HepG2 (cell line): Measurements from ENCODE around the gene MT1G. TPM values are rescaled to one million over a fixed set of nuclear protein-coding genes. Genes with fewer than 3 reads are reported as not detected.

Experiments used
- ATF7-NPFF ChIP-seq: sonication (generic); formaldehyde crosslinking; IDR thresholded peaks from 2 replicates; pipeline ENCODE4 v1.8.1; 2023; ENCODE audit warnings: mild to moderate bottlenecking, low read depth, missing genetic modification reagents, moderate library complexity
- ERF ChIP-seq: IDR thresholded peaks from 2 replicates; pipeline ENCODE4 v1.6.1; 2018; ENCODE audit warnings: missing biosample characterization, missing genetic modification reagents
- MTA1 ChIP-seq: sonication (generic); formaldehyde crosslinking; IDR thresholded peaks from 2 replicates; pipeline ENCODE4 v1.4.0; 2020; ENCODE audit warnings: missing genetic modification reagents, mild to moderate bottlenecking, borderline replicate concordance
- NCOA2 ChIP-seq: sonication (generic); formaldehyde crosslinking; IDR thresholded peaks from 2 replicates; pipeline ENCODE4 v1.8.0; 2022; ENCODE audit warnings: inconsistent platforms
- NR3C1 ChIP-seq: sonication (generic); formaldehyde crosslinking; IDR thresholded peaks from 2 replicates; pipeline ENCODE4 v1.4.0; 2020; ENCODE audit warnings: missing genetic modification reagents
- POLR2AphosphoS2 ChIP-seq: IDR thresholded peaks from 2 replicates; pipeline ENCODE4 v1.6.1; 2011; ENCODE audit warnings: low read depth, low read length, improper control_type of control experiment
- RFX3 ChIP-seq: IDR thresholded peaks from 2 replicates; pipeline ENCODE4 v1.6.1; 2016; ENCODE audit warnings: missing biosample characterization, missing genetic modification reagents
- ZBTB7A ChIP-seq: sonication (generic); formaldehyde crosslinking; IDR thresholded peaks from 2 replicates; pipeline ENCODE4 v1.8.0; 2022; ENCODE audit warnings: mild to moderate bottlenecking, missing genetic modification reagents
- ZNF460 ChIP-seq: sonication (generic); formaldehyde crosslinking; IDR thresholded peaks from 2 replicates; pipeline ENCODE4 v1.5.1; 2020; ENCODE audit warnings: missing genetic modification reagents, mild to moderate bottlenecking, borderline replicate concordance
- ZNF629 ChIP-seq: sonication (generic); formaldehyde crosslinking; conservative IDR thresholded peaks from 2 replicates; pipeline ENCODE4 v1.5.0; 2020; ENCODE audit warnings: missing genetic modification reagents
- polyA plus RNA-seq, 8 experiments: library from polyadenylated mRNA; depleted of rRNA in 3 of 8; stranded (reverse) in 7 of 8; unstranded in 1 of 8; fragments of >200 nt; fragmentation: Illumina TruSeq in 4 of 8; extraction: Trizol in 4 of 8; gene quantifications; 2 replicates each; pipeline versions ENCODE4 v1.2.1 to v1.2.3, GENCODE V29; 2011 to 2016; ENCODE audit warnings: low read depth in 4 of 8, missing spikeins in 1 of 8, mixed read lengths in 1 of 8; ENCODE audit not compliant: insufficient read depth in 1 of 8
- total RNA-seq, 5 experiments: library from RNA; depleted of rRNA; stranded (reverse); fragments of >200 nt; fragmentation: Illumina TruSeq; extraction: Trizol; gene quantifications; 2 replicates each; pipeline ENCODE4 v1.2.3, GENCODE V29; 2016; ENCODE audit warnings: low read depth in 1 of 5
- TF ChIP-seq, protein P1 (sequence below): sonication (generic); formaldehyde crosslinking; IDR thresholded peaks from 2 replicates; pipeline ENCODE4 v1.5.1; 2020; ENCODE audit warnings: mild to moderate bottlenecking, moderate library complexity, missing genetic modification reagents
- TF ChIP-seq, protein P2 (sequence below): sonication (generic); formaldehyde crosslinking; IDR thresholded peaks from 2 replicates; pipeline ENCODE4 v1.5.0; 2020; ENCODE audit warnings: mild to moderate bottlenecking, missing genetic modification reagents
- TF ChIP-seq, protein P3 (sequence below): sonication (generic); formaldehyde crosslinking; IDR thresholded peaks from 2 replicates; pipeline ENCODE4 v1.4.0; 2020; ENCODE audit warnings: missing genetic modification reagents, low read depth, mild to moderate bottlenecking, borderline replicate concordance
- TF ChIP-seq, protein P4 (sequence below): sonication (generic); formaldehyde crosslinking; conservative IDR thresholded peaks from 2 replicates; pipeline ENCODE4 v1.4.0; 2020; ENCODE audit warnings: mild to moderate bottlenecking, missing genetic modification reagents, moderate library complexity
- TF ChIP-seq, protein P5 (sequence below): sonication (generic); formaldehyde crosslinking; IDR thresholded peaks from 2 replicates; pipeline ENCODE4 v1.4.0; 2020; ENCODE audit warnings: missing genetic modification reagents

Gene MT1G
- total and polyA plus RNA-seq, 2 of the 13 experiments (the other 11 are each of a cell fraction or from before 2014, with no cell fraction given), result 3.6 to 377 TPM

DNA sequence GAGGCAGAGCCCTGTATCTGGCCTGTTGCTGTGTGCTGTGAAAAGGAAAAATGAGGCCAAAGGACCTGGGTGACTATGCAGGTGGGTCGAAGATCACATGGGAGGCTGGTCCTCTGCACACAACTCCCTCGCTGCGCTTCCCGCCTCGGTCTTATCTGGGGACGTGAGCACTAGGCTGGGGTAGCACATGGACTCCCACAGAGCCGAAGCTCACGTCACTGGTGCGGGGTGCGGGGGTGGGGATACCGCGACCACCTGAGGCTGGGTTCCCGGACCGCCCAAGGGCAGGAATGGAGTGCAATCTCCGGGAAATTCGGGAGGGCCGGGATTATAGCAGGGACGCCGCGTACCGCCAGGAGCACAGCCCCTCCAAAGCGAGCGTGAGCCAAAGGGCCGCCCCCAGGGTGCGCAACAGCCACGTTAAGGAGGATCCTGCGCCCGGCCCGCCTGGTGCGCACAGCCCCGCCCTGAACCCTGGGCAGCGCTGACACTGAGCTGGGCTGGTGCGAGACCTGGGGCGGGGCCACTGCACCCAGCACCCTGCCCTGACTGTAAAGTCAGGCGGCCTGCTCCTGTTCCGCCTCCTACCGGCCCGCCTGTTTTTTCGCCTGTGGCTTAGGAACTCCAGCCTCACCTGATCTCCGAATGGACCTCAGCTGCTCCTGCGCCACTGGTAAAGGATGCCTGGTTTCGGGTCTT, 24.6 kb downstream of the MT1G start (continued):
- TF ChIP-seq, protein P1, sequence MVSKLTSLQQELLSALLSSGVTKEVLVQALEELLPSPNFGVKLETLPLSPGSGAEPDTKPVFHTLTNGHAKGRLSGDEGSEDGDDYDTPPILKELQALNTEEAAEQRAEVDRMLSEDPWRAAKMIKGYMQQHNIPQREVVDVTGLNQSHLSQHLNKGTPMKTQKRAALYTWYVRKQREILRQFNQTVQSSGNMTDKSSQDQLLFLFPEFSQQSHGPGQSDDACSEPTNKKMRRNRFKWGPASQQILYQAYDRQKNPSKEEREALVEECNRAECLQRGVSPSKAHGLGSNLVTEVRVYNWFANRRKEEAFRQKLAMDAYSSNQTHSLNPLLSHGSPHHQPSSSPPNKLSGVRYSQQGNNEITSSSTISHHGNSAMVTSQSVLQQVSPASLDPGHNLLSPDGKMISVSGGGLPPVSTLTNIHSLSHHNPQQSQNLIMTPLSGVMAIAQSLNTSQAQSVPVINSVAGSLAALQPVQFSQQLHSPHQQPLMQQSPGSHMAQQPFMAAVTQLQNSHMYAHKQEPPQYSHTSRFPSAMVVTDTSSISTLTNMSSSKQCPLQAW (CRISPR knock-in tag), result peak; percentile 81
- no peak for TF ChIP-seq RFX3
- TF ChIP-seq, protein P2, sequence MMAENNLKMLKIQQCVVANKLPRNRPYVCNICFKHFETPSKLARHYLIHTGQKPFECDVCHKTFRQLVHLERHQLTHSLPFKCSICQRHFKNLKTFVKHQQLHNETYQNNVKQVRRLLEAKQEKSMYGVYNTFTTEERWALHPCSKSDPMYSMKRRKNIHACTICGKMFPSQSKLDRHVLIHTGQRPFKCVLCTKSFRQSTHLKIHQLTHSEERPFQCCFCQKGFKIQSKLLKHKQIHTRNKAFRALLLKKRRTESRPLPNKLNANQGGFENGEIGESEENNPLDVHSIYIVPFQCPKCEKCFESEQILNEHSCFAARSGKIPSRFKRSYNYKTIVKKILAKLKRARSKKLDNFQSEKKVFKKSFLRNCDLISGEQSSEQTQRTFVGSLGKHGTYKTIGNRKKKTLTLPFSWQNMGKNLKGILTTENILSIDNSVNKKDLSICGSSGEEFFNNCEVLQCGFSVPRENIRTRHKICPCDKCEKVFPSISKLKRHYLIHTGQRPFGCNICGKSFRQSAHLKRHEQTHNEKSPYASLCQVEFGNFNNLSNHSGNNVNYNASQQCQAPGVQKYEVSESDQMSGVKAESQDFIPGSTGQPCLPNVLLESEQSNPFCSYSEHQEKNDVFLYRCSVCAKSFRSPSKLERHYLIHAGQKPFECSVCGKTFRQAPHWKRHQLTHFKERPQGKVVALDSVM, result no peak
- TF ChIP-seq ATF7-NPFF (CRISPR knock-in tag), result peak; percentile 56
- no peak; the same call in 1 of the 2 replicates for TF ChIP-seq ZNF629 (CRISPR knock-in tag)
- no peak for TF ChIP-seq NCOA2 (CRISPR knock-in tag)
- TF ChIP-seq NR3C1 (CRISPR knock-in tag), result no peak
- peak; percentile 18; the same call in 1 of the 2 replicates for TF ChIP-seq ERF (CRISPR knock-in tag)
- no peak; the same call in 1 of the 2 replicates for TF ChIP-seq MTA1 (CRISPR knock-in tag)
- TF ChIP-seq ZBTB7A (CRISPR knock-in tag), result 0 out of 2 replicates have a peak, but pooled peaks have one; percentile 18
- TF ChIP-seq, protein P3, sequence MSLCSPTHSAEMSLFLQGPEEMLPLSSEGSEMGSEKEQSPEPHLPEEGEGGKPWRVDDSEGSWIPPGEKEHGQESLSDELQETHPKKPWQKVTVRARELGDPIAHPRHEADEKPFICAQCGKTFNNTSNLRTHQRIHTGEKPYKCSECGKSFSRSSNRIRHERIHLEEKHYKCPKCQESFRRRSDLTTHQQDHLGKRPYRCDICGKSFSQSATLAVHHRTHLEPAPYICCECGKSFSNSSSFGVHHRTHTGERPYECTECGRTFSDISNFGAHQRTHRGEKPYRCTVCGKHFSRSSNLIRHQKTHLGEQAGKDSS (CRISPR knock-in tag), result 0 out of 2 replicates have a peak, but pooled peaks have one; percentile 25
- TF ChIP-seq, protein P4, sequence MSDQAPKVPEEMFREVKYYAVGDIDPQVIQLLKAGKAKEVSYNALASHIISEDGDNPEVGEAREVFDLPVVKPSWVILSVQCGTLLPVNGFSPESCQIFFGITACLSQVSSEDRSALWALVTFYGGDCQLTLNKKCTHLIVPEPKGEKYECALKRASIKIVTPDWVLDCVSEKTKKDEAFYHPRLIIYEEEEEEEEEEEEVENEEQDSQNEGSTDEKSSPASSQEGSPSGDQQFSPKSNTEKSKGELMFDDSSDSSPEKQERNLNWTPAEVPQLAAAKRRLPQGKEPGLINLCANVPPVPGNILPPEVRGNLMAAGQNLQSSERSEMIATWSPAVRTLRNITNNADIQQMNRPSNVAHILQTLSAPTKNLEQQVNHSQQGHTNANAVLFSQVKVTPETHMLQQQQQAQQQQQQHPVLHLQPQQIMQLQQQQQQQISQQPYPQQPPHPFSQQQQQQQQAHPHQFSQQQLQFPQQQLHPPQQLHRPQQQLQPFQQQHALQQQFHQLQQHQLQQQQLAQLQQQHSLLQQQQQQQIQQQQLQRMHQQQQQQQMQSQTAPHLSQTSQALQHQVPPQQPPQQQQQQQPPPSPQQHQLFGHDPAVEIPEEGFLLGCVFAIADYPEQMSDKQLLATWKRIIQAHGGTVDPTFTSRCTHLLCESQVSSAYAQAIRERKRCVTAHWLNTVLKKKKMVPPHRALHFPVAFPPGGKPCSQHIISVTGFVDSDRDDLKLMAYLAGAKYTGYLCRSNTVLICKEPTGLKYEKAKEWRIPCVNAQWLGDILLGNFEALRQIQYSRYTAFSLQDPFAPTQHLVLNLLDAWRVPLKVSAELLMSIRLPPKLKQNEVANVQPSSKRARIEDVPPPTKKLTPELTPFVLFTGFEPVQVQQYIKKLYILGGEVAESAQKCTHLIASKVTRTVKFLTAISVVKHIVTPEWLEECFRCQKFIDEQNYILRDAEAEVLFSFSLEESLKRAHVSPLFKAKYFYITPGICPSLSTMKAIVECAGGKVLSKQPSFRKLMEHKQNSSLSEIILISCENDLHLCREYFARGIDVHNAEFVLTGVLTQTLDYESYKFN (CRISPR knock-in tag), result 0 out of 2 replicates have a peak, but pooled peaks have one; percentile 38
- TF ChIP-seq, protein P5, sequence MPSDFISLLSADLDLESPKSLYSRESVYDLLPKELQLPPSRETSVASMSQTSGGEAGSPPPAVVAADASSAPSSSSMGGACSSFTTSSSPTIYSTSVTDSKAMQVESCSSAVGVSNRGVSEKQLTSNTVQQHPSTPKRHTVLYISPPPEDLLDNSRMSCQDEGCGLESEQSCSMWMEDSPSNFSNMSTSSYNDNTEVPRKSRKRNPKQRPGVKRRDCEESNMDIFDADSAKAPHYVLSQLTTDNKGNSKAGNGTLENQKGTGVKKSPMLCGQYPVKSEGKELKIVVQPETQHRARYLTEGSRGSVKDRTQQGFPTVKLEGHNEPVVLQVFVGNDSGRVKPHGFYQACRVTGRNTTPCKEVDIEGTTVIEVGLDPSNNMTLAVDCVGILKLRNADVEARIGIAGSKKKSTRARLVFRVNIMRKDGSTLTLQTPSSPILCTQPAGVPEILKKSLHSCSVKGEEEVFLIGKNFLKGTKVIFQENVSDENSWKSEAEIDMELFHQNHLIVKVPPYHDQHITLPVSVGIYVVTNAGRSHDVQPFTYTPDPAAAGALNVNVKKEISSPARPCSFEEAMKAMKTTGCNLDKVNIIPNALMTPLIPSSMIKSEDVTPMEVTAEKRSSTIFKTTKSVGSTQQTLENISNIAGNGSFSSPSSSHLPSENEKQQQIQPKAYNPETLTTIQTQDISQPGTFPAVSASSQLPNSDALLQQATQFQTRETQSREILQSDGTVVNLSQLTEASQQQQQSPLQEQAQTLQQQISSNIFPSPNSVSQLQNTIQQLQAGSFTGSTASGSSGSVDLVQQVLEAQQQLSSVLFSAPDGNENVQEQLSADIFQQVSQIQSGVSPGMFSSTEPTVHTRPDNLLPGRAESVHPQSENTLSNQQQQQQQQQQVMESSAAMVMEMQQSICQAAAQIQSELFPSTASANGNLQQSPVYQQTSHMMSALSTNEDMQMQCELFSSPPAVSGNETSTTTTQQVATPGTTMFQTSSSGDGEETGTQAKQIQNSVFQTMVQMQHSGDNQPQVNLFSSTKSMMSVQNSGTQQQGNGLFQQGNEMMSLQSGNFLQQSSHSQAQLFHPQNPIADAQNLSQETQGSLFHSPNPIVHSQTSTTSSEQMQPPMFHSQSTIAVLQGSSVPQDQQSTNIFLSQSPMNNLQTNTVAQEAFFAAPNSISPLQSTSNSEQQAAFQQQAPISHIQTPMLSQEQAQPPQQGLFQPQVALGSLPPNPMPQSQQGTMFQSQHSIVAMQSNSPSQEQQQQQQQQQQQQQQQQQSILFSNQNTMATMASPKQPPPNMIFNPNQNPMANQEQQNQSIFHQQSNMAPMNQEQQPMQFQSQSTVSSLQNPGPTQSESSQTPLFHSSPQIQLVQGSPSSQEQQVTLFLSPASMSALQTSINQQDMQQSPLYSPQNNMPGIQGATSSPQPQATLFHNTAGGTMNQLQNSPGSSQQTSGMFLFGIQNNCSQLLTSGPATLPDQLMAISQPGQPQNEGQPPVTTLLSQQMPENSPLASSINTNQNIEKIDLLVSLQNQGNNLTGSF (CRISPR knock-in tag), result peak; percentile 55; the same call in 1 of the 2 replicates
- no peak for TF ChIP-seq POLR2AphosphoS2
- no peak for TF ChIP-seq ZNF460 (CRISPR knock-in tag)
